GM21717 (cell line): ENCODE data around the gene PHPT1.
"Not testable (repeated sequence)": the region's sequence is repeated elsewhere in the genome, so short reads cannot be mapped to it uniquely, and the experiment has no call there.

Source experiments
- ATAC-seq: cut with Tn5 transposase; IDR thresholded peaks from one replicate; pipeline ENCODE4 v1.9.1; 2021; ENCODE audit warnings: mild to moderate bottlenecking, moderate library complexity; ENCODE audit not compliant: unreplicated experiment

The PHPT1 gene

DNA sequence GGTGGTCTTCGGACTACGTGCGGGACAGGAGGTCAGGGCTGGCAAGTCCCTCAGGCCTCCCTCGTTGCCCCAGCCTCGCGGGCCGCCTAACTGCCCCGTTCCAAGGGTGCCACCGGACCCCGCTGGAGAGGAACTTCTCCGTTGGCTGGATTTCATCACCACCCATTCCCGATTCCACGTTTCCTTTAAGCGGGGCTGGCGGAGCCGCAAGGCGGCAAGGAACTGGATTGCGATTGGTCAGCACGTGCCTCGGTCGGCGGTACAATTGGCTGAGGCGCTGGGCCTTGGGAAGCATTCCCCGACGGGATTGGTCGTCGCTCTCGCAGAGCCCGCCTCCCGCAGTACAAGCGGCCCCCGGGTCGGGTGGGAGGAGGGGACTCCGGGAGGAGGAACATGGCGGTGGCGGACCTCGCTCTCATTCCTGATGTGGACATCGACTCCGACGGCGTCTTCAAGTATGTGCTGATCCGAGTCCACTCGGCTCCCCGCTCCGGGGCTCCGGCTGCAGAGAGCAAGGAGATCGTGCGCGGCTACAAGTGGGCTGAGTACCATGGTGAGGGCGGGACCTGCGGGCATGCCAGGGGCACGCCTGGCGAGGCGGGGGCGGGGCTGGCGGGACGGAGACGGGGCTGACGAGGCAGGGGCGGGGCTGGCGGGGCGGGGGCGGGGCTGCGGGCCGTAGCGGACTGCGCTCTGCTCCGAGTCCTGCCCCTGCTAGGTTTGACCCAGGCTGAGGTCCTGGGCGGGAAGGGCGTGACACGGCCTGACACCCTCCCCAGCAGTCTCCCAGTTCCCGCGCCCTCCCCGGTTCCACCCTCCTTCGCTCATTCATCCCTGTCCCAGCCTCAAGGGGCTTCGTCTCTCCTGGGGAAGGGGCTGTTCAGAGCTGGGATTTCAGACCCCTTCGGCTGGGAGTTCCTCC lies at the start of gene PHPT1:
Gene PHPT1 (plus strand): TSS at position 372 of the 922 bp plus-strand sequence. CDS start 22 bp downstream, at position 394.
- peak; percentile 76 for ATAC-seq

DNA sequence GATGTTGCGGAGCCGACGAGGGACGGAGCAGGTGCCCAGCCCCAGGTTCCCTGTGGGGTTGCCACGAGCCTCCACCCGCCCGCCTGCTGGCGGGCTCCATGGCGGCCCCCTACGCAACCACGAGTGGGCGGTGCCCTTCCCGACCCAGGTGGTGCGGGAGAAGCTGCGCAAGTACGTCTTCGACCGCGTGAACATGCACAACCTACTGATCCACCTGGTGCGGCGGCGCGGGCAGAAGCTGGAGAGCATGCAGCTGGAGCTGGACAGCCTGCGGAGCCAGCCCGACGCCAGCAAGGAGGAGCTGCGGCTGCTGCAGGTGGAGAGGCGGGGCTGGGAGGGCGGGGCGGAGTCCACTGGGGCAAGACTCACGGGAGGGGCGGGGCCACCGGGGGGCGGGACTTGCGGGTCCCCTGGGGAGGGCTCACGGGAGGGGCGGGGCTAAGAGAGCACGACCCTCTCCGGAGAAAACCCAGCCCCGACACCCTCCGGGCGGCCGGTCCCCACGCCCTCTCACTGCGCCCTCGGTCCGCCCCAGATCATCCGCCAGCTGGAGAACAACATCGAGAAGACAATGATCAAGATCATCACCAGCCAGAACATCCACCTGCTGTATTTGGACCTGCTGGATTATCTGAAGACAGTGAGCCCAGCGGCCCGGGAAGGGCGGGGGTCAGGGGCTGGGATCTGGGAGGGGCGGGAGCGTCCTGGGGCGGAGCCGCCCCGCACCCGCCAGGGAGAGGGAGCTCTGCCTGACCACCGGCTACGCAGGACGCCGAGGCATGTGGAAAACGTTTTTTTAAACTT lies 49.2 kb upstream of the PHPT1 start:
- no peak for ATAC-seq

- ATAC-seq, result no peak
These were observed 46.9 kb upstream of the PHPT1 start for GRCh38 chr9:136802321-136802720.

- ATAC-seq, result not testable (repeated sequence)
These were observed 46.1 kb upstream of the PHPT1 start for GRCh38 chr9:136803009-136803550.

DNA sequence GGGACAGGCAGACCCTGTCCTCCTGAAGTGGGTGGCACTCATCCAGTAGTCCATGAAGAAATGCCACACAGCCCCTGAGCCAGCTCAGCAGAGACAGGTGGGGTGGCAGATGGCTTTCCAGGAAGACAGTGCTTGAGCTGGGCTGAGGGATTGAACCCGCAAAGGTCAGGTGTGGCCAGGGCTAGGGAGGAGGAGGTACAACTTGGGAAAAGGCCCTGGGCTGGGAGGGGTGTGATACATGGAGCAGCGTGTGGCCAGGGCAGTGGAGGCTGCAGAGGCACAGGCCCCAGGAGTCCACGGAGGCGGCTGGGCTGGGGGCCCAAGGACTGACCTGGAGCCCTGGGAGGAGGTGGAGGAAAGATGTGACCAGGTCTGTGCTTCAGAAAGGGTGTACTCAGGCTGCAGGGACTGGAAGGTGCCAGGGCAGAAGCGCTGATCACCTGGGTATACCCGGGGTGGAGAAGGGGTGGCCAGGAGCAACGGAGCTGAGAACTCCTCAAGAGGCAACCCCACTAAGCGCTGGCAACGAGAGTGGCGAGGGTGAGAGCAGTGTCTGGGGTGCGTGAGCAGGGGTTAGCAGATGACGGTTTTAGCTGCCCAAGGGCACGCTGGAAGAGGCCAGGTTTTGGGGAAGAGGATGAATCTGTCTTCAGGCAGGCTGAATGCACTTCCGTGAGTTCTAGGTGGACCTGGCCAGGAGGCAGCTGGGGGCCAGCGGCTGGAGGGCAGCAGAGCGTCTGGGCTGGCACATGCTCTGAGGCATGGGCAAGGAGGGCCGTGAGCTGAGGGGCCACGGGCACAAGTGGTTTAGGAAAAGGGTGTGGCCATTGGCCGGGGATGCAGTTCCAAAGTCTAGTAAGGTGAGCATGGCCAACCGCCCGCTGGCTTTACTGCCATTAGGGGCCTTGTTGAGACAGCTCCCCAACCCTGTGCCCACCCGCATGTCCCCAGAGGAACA lies 45.4 kb upstream of the PHPT1 start:
- ATAC-seq, result no peak

DNA sequence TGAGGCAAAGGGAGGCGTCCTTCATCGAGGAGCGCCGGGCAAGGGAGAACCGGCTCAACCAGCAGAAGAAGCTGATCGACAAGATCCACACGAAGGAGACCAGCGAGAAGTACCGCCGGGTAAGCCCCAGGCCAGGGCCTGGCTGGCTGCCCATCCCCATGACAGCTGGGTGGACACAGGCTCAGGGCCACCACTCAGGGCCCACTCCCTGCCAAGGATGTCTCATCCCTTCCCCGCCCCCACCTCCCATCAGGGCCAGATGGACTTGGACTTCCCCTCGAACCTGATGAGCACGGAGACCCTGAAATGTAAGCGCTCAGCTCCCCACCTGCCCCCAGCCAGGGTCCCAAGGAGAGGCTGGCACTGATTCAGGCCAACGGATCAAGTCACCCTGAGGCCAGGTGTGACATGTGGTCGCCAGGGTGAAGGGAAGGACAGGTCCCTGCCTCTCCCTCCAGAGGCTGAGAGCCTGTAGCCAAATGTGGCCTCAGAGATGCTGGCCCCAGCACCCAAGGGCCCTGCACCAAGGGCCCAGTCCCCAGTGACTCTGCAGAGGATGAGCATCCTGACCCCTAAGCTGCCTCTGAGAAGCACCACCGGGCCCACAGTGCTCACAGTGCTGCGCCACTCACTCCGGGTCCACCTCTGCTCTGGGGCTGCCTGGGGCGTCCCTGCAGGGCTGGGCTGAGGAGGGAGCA lies 44.6 kb upstream of the PHPT1 start:
- ATAC-seq, result no peak

GRCh38 chr9:136805207-136805740 lies 43.9 kb upstream of the PHPT1 start:
- ATAC-seq, result no peak

DNA sequence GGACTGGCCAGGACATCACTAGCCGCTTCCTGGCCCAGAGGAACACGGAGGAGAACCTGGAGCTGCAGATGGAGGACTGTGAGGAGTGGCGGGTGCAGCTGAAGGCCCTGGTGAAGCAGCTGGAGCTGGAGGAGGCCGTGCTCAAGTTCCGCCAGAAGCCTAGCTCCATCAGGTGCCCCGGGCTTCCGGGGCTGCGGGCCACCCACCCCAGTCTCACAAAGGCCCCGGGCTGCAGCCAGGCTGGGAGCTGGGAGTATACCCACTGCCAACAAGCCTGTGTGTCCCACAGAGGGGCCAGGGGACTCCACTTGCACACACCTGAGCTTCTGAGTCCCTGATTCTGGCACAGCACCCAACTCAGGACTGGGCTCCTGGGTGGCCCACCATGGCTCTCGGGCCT lies 43.1 kb upstream of the PHPT1 start:
- ATAC-seq, result no peak

DNA sequence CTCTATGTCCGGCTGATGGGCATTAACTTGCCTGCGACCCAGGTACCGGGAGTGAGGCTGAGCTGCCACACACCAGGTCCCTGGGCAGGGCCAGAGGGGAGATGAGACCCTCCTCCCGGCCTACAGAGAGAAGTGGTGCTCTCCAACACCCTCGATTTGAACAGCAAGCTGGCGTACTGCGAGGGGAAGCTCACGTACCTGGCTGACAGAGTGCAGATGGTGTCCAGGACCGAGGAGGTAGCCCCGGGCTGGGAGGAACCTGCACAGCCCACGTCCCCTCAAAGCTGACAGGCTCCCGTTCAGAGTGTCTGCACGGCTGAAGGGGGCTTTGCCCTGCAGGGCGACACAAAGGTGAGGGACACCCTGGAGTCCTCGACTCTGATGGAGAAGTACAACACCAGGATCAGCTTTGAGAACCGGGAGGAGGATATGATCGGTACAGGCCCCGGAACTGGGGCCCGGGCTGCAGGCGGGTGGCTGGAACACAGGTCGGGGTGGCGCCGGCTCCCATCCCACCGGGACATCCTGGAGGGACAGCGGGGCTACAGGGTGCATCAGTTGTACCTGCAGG lies 42.5 kb upstream of the PHPT1 start:
- no peak for ATAC-seq

- ATAC-seq, result peak; percentile 59
These were observed 41.7 kb upstream of the PHPT1 start, which contains the start of gene RABL6 for GRCh38 chr9:136807281-136808074. Gene RABL6, plus strand, starts transcription at chr9:136807948. Its CDS starts 249 bp downstream, at chr9:136808197.

DNA sequence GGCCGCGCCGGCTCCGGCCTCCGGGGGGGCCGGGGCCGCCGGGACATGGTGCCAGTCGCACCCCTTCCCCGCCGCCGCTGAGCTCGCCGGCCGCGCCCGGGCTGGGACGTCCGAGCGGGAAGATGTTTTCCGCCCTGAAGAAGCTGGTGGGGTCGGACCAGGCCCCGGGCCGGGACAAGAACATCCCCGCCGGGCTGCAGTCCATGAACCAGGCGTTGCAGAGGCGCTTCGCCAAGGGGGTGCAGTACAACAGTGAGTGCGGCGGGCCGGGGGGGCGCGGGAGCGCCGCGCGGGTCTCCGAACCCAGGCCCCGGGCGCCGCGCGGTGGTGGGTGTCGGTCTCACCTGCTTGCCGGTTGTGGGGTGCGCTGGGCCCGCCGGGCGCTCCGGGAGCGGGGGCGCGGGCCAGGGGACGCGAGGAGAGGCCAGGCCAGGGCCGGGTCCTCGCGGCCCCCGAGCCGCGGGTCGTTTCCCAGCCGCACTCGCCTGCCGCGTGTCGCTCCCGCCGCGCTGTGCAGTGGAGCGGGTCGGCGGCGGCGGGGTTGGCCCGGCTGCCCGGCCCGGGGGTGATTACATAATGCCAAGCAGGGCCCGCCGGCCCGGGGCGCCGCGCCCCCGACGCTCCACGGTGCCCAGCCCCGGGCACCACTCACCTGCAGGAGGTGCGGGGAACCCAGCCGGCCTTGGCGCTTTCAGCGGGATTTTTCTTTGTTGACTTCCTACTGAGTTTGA lies 41.0 kb upstream of the PHPT1 start:
- peak; percentile 18 for ATAC-seq

GRCh38 chr9:136808806-136809158 lies 40.4 kb upstream of the PHPT1 start:
- ATAC-seq, result no peak

DNA sequence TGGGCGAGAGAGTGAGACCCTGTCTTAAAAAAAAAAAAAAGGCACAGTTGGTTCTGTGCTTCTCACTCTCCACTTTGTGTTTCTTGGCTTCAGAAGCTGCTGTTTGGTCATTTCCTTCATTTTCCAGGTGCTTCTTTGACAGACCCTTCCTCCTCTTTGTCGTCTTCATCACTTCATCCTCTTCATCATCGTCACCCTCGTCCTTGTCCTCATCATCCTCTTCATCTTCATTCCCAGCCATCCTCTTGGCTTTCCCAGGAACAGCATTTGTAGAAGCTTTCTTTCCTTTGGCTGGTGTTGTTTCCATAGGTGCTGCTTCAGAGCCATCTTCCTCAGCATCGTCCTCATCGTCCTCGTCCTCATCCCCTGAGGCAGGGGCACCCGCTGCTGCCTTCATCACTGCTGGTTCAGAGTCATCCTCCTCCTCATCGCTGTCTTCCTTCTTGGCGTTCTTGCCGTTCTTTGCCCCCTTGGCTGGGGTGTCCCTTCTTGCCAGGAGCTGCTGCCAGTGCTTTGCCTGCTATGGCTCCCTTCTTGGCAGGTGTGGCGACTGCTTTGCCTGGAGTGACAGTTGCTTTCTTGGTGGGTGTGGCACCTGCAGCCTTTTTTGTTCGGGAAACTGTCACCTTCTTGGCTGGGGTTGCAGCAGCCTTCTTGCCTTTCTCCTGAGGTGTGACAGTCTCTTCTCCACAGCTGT lies 34.3 kb upstream of the PHPT1 start:
- no peak for ATAC-seq

DNA sequence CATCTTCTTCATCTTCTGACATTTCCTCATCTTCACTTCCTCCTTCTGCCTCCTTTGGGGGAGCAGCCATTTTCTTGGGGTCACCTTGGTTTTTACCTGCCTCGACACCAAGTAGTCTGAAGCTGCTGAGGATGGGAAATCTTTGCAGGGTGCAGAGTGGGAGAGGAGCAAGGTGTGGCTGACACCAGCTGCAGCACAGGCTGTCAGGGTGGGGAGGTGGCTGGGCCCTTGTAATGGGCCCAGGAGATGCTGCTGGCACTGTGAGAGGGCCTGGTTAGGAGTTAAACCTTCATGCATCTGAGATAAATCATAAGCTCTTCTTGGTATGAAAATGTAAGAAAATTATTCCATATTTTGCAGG lies 33.8 kb upstream of the PHPT1 start:
- no peak for ATAC-seq

- ATAC-seq, result no peak
These were observed 28.0 kb upstream of the PHPT1 start for GRCh38 chr9:136820971-136821825.

GRCh38 chr9:136821826-136822544 lies 27.2 kb upstream of the PHPT1 start:
- no peak for ATAC-seq
